Amniotic stem cell (primary cell): Measurements from ENCODE around the gene GLCCI1.
"Not testable (repeated sequence)": the region's sequence is repeated elsewhere in the genome, so short reads cannot be mapped to it uniquely, and the experiment has no call there.

Experiments
- DNase-seq: peaks from one replicate; lab custom pipeline; 2025; lab: John Stamatoyannopoulos, UW

Gene GLCCI1

GRCh38 chr7:7990441-7990761 lies 21.8 kb downstream of the GLCCI1 start:
- DNase-seq: no peak

- no peak for DNase-seq
Observed at GRCh38 chr7:7992506-7992905, 23.9 kb downstream of the GLCCI1 start.

GRCh38 chr7:7995348-7995747 lies 26.8 kb downstream of the GLCCI1 start:
- DNase-seq: not testable (repeated sequence)

- no peak for DNase-seq
Observed at GRCh38 chr7:7996568-7996967, 28.0 kb downstream of the GLCCI1 start.

- no peak for DNase-seq
Observed at GRCh38 chr7:8000315-8000941, 31.8 kb downstream of the GLCCI1 start.

- no peak for DNase-seq
Observed at GRCh38 chr7:8003077-8003476, 34.5 kb downstream of the GLCCI1 start.

GRCh38 chr7:8005279-8005678 lies 36.7 kb downstream of the GLCCI1 start:
- DNase-seq: no peak

- DNase-seq: no peak
Observed at GRCh38 chr7:8014399-8014798, 45.8 kb downstream of the GLCCI1 start.

GRCh38 chr7:8015100-8015745 lies 46.6 kb downstream of the GLCCI1 start:
- DNase-seq: no peak

GRCh38 chr7:8015746-8016120 lies 47.1 kb downstream of the GLCCI1 start:
- DNase-seq: no peak

GRCh38 chr7:8017423-8017822 lies 48.8 kb downstream of the GLCCI1 start:
- DNase-seq: no peak

GRCh38 chr7:8018961-8019360 lies 50.4 kb downstream of the GLCCI1 start:
- DNase-seq: no peak

- DNase-seq: no peak
Observed at GRCh38 chr7:8022628-8023027, 54.0 kb downstream of the GLCCI1 start.

GRCh38 chr7:8035192-8035591 lies 66.6 kb downstream of the GLCCI1 start:
- no peak for DNase-seq

- DNase-seq: no peak
Observed at GRCh38 chr7:8035647-8036518, 67.3 kb downstream of the GLCCI1 start.

GRCh38 chr7:8037151-8037550 lies 68.6 kb downstream of the GLCCI1 start:
- DNase-seq: no peak

GRCh38 chr7:8040768-8041369 lies 72.3 kb downstream of the GLCCI1 start:
- no peak for DNase-seq

GRCh38 chr7:8042796-8043535 lies 74.4 kb downstream of the GLCCI1 start:
- DNase-seq: no peak

GRCh38 chr7:8044761-8045430 lies 76.3 kb downstream of the GLCCI1 start:
- DNase-seq: no peak

GRCh38 chr7:8048067-8048466 lies 79.5 kb downstream of the GLCCI1 start:
- DNase-seq: not testable (repeated sequence)

- DNase-seq: no peak
Observed at GRCh38 chr7:8051373-8051772, 82.8 kb downstream of the GLCCI1 start.

GRCh38 chr7:8051998-8052397 lies 83.4 kb downstream of the GLCCI1 start:
- DNase-seq: no peak
